Left ventricle myocardium inferior (tissue), 1 donor: Measurements from ENCODE around the gene PTGDR. TPM values are rescaled to one million over a fixed set of nuclear protein-coding genes. Genes with fewer than 3 reads are reported as not detected.

Experiments used
- DNase-seq: peaks from one replicate; pipeline ENCODE4 v3.0.0-alpha.2; 2020
- H3K27ac ChIP-seq: fragments of 200-600 bp; replicated peaks from 2 replicates; pipeline ENCODE4 v1.8.0; 2021
- H3K27me3 ChIP-seq: fragments of 200-600 bp; 2 replicates; pipeline ENCODE4 v1.8.0; 2021; ENCODE audit warnings: low read depth
- H3K36me3 ChIP-seq: fragments of 200-600 bp; 2 replicates; pipeline ENCODE4 v1.8.0; 2021
- H3K4me1 ChIP-seq: fragments of 200-600 bp; 2 replicates; pipeline ENCODE4 v1.8.0; 2021
- H3K4me3 ChIP-seq: fragments of 200-600 bp; 2 replicates; pipeline ENCODE4 v1.8.0; 2021; ENCODE audit warnings: mild to moderate bottlenecking, moderate library complexity
- H3K9me3 ChIP-seq: fragments of 200-600 bp; replicated peaks from 2 replicates; pipeline ENCODE4 v1.8.0; 2021
- CTCF ChIP-seq: fragments of 200-600 bp; IDR thresholded peaks from 2 replicates; pipeline ENCODE4 v1.8.0; 2021; ENCODE audit warnings: antibody characterized with exemption, mild to moderate bottlenecking, borderline replicate concordance
- intact Hi-C: fragments of 100-400 bp; cut with micrococcal nuclease; formaldehyde crosslinking; loops from one replicate; pipeline ENCODE4 v1.11.0; 2022
- total RNA-seq: library from RNA; stranded (reverse); fragmentation: NEBNext Ultra II Directional; extraction: Animal tissue kit (Norgen Biotek cat#: 25700); gene quantifications from one replicate; pipeline ENCODE4 v1.2.1, GENCODE V29; 2021
- donor health status: DM: no; HTN: yes; CAD: no; lungs with severe emphysema.

PTGDR gene
- total RNA-seq, 1 donor from 2014 or later: 1.3 TPM

- no peak for TF ChIP-seq CTCF
- Histone ChIP-seq H3K9me3 (no peaks in the 10 kb centered on the region), H3K4me3 (no peak overlapping the region), H3K27ac (no peak overlapping the region), H3K36me3 (peaks cover 3% of the 10 kb centered on the region), H3K27me3 (no peaks in the 10 kb centered on the region), H3K4me1 (peaks cover 7% of the 10 kb centered on the region)
- DNase-seq: no peak
- intact Hi-C loops: no loop called here
Observed at GRCh38 chr14:52277552-52277951, 10.1 kb downstream of the PTGDR start.

- intact Hi-C loops: no loop called here
- Histone ChIP-seq H3K27me3 (no peaks in the 10 kb centered on the region), H3K27ac (peak overlapping the region; percentile 68), H3K36me3 (no peaks in the 10 kb centered on the region), H3K4me1 (peaks cover 7% of the 10 kb centered on the region), H3K4me3 (no peak overlapping the region), H3K9me3 (no peaks in the 10 kb centered on the region)
- DNase-seq: no peak
- TF ChIP-seq CTCF: no peak
Observed at GRCh38 chr14:52279408-52279807, 11.9 kb downstream of the PTGDR start.

GRCh38 chr14:52283099-52283498 is 15.6 kb downstream of the PTGDR start:
- no peak overlapping the region for H3K27ac ChIP-seq
- intact Hi-C loops: no loop called here
- no peaks in the 10 kb centered on the region for H3K27me3 ChIP-seq
- no peaks in the 10 kb centered on the region for H3K36me3 ChIP-seq
- no peak for DNase-seq
- H3K4me1 ChIP-seq: peaks cover 7% of the 10 kb centered on the region
- TF ChIP-seq CTCF: no peak
- H3K4me3 ChIP-seq: no peak overlapping the region
- no peaks in the 10 kb centered on the region for H3K9me3 ChIP-seq

GRCh38 chr14:52286661-52287649 is 19.5 kb downstream of the PTGDR start:
- Histone ChIP-seq H3K9me3 (peaks cover 11% of the 10 kb centered on the region), H3K27me3 (no peaks in the 10 kb centered on the region), H3K27ac (no peak overlapping the region), H3K36me3 (no peaks in the 10 kb centered on the region), H3K4me1 (no peaks in the 10 kb centered on the region), H3K4me3 (no peak overlapping the region)
- no peak for TF ChIP-seq CTCF
- DNase-seq: no peak
- intact Hi-C loops: no loop called here

- Histone ChIP-seq H3K27ac (no peak overlapping the region), H3K9me3 (no peaks in the 10 kb centered on the region)
Observed at GRCh38 chr14:52296378-52296777, 28.9 kb downstream of the PTGDR start.

More at GRCh38 chr14:52296378-52296777, 28.9 kb downstream of the PTGDR start:
- intact Hi-C loops: loop anchor here (5.0 kb wide), 1 partner anchor 176 kb away; no protein-coding TSS in a partner anchor
- no peak for TF ChIP-seq CTCF
- H3K36me3 ChIP-seq: no peaks in the 10 kb centered on the region
- no peaks in the 10 kb centered on the region for H3K4me1 ChIP-seq
- H3K4me3 ChIP-seq: no peak overlapping the region
- H3K27me3 ChIP-seq: no peaks in the 10 kb centered on the region
- no peak for DNase-seq
